ENCODE results near the gene SAMD1. TPM values are rescaled to one million over a fixed set of nuclear protein-coding genes. Genes with fewer than 3 reads are reported as not detected.

SAMD1 gene
- total and polyA plus RNA-seq, 9 of the 15 experiments (the other 6 are each of a cell fraction or from before 2014, with no cell fraction given): 2.9 to 96.0 (median 43.5) TPM

GRCh38 chr19:14091081-14091812 is 696 bp upstream of the SAMD1 start (continued):
- TF ChIP-seq UBTF (IDR thresholded peaks at IDR 0.05; ENCODE audit: borderline replicate concordance in 1 of 2, low read depth in 2 of 2, low read length in 2 of 2): peak in 1 of 2 experiments; percentile 46; a peak in 1 of 4 replicates
- no peak for TF ChIP-seq BRF2 (IDR thresholded peaks at IDR 0.05; ENCODE audit: borderline replicate concordance, insufficient read depth, insufficient read length)
- TF ChIP-seq NKRF (IDR thresholded peaks at IDR 0.05; ENCODE audit: borderline replicate concordance): no peak; the same call in 1 of the 2 replicates
- TF ChIP-seq NRF1 (conservative IDR thresholded peaks at IDR 0.05 in 1 of 2, IDR thresholded peaks at IDR 0.05 in 1 of 2): peak; percentile 24 to 27; a peak in 2 of 4 replicates
- TF ChIP-seq SMARCC2 (IDR thresholded peaks at IDR 0.05; ENCODE audit: low read depth): no peak
- no peak for TF ChIP-seq MCM2 (IDR thresholded peaks at IDR 0.05; ENCODE audit: low read depth)
- peak; percentile 60 for TF ChIP-seq GABPA (tag; conservative IDR thresholded peaks at IDR 0.05; ENCODE audit: low read depth)
- no peak for TF ChIP-seq MCM7 (IDR thresholded peaks at IDR 0.05)
- no peak for TF ChIP-seq ZNF212 (CRISPR knock-in tag; IDR thresholded peaks at IDR 0.05)
- peak; percentile 90 for TF ChIP-seq NR2C1 (IDR thresholded peaks at IDR 0.05)
- peak; percentile 93 for TF ChIP-seq NR2C1 (tag; IDR thresholded peaks at IDR 0.05)
- TF ChIP-seq ZNF589 (CRISPR knock-in tag; IDR thresholded peaks at IDR 0.05; ENCODE audit: low read depth): no peak
- no peak for TF ChIP-seq MBD1 (CRISPR knock-in tag; IDR thresholded peaks at IDR 0.05)
- no peak for TF ChIP-seq CBFA2T3 (IDR thresholded peaks at IDR 0.05)
- TF ChIP-seq BRD4 (IDR thresholded peaks at IDR 0.05): no peak
- TF ChIP-seq KHSRP (IDR thresholded peaks at IDR 0.05): no peak
- TF ChIP-seq POLR2AphosphoS2 (IDR thresholded peaks at IDR 0.05; ENCODE audit: low read length): no peak
- TF ChIP-seq TSC22D4 (tag; IDR thresholded peaks at IDR 0.05): no peak
- TF ChIP-seq SAP30 (IDR thresholded peaks at IDR 0.05; ENCODE audit: borderline replicate concordance, insufficient read depth, low read depth, low read length, poor library complexity, severe bottlenecking): no peak
- no peak for TF ChIP-seq ZNF707 (CRISPR knock-in tag; conservative IDR thresholded peaks at IDR 0.05)
- no peak for TF ChIP-seq HOXB6 (CRISPR knock-in tag; IDR thresholded peaks at IDR 0.05; ENCODE audit: borderline replicate concordance)
- no peak for TF ChIP-seq ZNF695 (CRISPR knock-in tag; IDR thresholded peaks at IDR 0.05)
